ENCODE measurements around the gene FBXL17. TPM values are rescaled to one million over a fixed set of nuclear protein-coding genes. Genes with fewer than 3 reads are reported as not detected.
"Not testable (repeated sequence)": the region's sequence is repeated elsewhere in the genome, so short reads cannot be mapped to it uniquely, and the experiment has no call there.

FBXL17 gene
- total RNA-seq, 1 experiment from 2014 or later: 8.8 TPM

GRCh38 chr5:108415726-108416125 lies 33.8 kb upstream of the FBXL17 start:
- POLR2A ChIA-PET (ENCODE audit: unreplicated experiment): interaction anchor here (0.7 kb wide), 1 partner anchor 337 kb away, joined by 3 read pairs; no protein-coding TSS in a partner anchor
- Histone ChIP-seq H3K79me2 (ENCODE audit: low read length) (no peaks in the 10 kb centered on the region), H3K9me3 (ENCODE audit: low read length) (no peaks in the 10 kb centered on the region), H3K27ac (ENCODE audit: low read length) (no peak overlapping the region), H3K36me3 (ENCODE audit: low read depth, low read length) (no peaks in the 10 kb centered on the region), H3K9me2 (replicated peaks; ENCODE audit: low read length) (no peaks in the 10 kb centered on the region), H3K4me3 (ENCODE audit: low read length) (no peak overlapping the region), H3K4me1 (ENCODE audit: insufficient read depth, low read length) (peaks cover 18% of the 10 kb centered on the region), H3K4me2 (ENCODE audit: low read length) (no peak overlapping the region), H3K9ac (ENCODE audit: low read length) (no peak overlapping the region), H3K27me3 (ENCODE audit: low read length) (no peaks in the 10 kb centered on the region), H3F3A (ENCODE audit: low read length, unreplicated experiment) (no peaks in the 10 kb centered on the region), H4K20me1 (ENCODE audit: low read length) (no peaks in the 10 kb centered on the region), H2AFZ (ENCODE audit: low read length) (no peak overlapping the region)
- CTCF ChIA-PET: no interaction called here
- intact Hi-C loops (cut with micrococcal nuclease): loop anchor here (1.0 kb wide), 1 partner anchor 33 kb away; the partner anchor contains the start of gene FBXL17
- DNase-seq (peak; percentile 74), ATAC-seq (peak; percentile 91)
- BruUV-seq (replicated peaks): no TSS peak
- TF ChIP-seq CTCF (conservative IDR thresholded peaks at IDR 0.05; ENCODE audit: low read depth, low read length) (no peak), EZH2 (IDR thresholded peaks at IDR 0.05; ENCODE audit: low read length, unreplicated experiment) (no peak), EZH2phosphoT487 (IDR thresholded peaks at IDR 0.05; ENCODE audit: borderline replicate concordance, low read length) (no peak)

GRCh38 chr5:108409786-108410185 lies 27.9 kb upstream of the FBXL17 start:
- Histone ChIP-seq H3K27ac (ENCODE audit: low read length) (no peak overlapping the region), H3K4me2 (ENCODE audit: low read length) (no peak overlapping the region), H4K20me1 (ENCODE audit: low read length) (no peaks in the 10 kb centered on the region), H2AFZ (ENCODE audit: low read length) (no peak overlapping the region), H3K36me3 (ENCODE audit: low read depth, low read length) (no peaks in the 10 kb centered on the region), H3K9me2 (replicated peaks; ENCODE audit: low read length) (no peaks in the 10 kb centered on the region), H3K9me3 (ENCODE audit: low read length) (no peaks in the 10 kb centered on the region), H3K27me3 (ENCODE audit: low read length) (no peaks in the 10 kb centered on the region), H3F3A (ENCODE audit: low read length, unreplicated experiment) (no peaks in the 10 kb centered on the region), H3K9ac (ENCODE audit: low read length) (no peak overlapping the region), H3K4me3 (ENCODE audit: low read length) (no peak overlapping the region), H3K79me2 (ENCODE audit: low read length) (no peaks in the 10 kb centered on the region), H3K4me1 (ENCODE audit: insufficient read depth, low read length) (no peaks in the 10 kb centered on the region)
- TF ChIP-seq CTCF (conservative IDR thresholded peaks at IDR 0.05; ENCODE audit: low read depth, low read length): no peak
- TF ChIP-seq EZH2phosphoT487 (IDR thresholded peaks at IDR 0.05; ENCODE audit: borderline replicate concordance, low read length): no peak
- TF ChIP-seq EZH2 (IDR thresholded peaks at IDR 0.05; ENCODE audit: low read length, unreplicated experiment): no peak
- DNase-seq (no peak), ATAC-seq (no peak)
- no TSS peak for BruUV-seq (replicated peaks)
- ChIA-PET POLR2A (ENCODE audit: unreplicated experiment) (no interaction called here), CTCF (no interaction called here)
- intact Hi-C loops (cut with micrococcal nuclease): no loop called here

- H3F3A ChIP-seq (ENCODE audit: low read length, unreplicated experiment); H3K4me2 ChIP-seq (ENCODE audit: low read length); H3K4me3 ChIP-seq (ENCODE audit: low read length); H3K9me3 ChIP-seq (ENCODE audit: low read length); H3K27ac ChIP-seq (ENCODE audit: low read length); H3K27me3 ChIP-seq (ENCODE audit: low read length); ATAC-seq; CTCF ChIA-PET; H4K20me1 ChIP-seq (ENCODE audit: low read length); H2AFZ ChIP-seq (ENCODE audit: low read length); BruUV-seq (replicated peaks); DNase-seq; H3K4me1 ChIP-seq (ENCODE audit: insufficient read depth, low read length); intact Hi-C loops (cut with micrococcal nuclease); H3K9ac ChIP-seq (ENCODE audit: low read length); H3K9me2 ChIP-seq (replicated peaks; ENCODE audit: low read length); H3K36me3 ChIP-seq (ENCODE audit: low read depth, low read length); POLR2A ChIA-PET (ENCODE audit: unreplicated experiment); H3K79me2 ChIP-seq (ENCODE audit: low read length): not testable (repeated sequence)
Observed at GRCh38 chr5:108405201-108405600, 23.3 kb upstream of the FBXL17 start.
